GM13977 (cell line): ENCODE measurements around the gene PTPRCAP.

Source experiments
- DNase-seq: peaks from one replicate; pipeline ENCODE4 v3.0.0; 2012; ENCODE audit warnings: low spot score
- CTCF ChIP-seq: IDR thresholded peaks from 2 replicates; pipeline ENCODE4 v1.5.1; 2012; ENCODE audit warnings: mild to moderate bottlenecking, control low read depth; ENCODE audit not compliant: insufficient read depth; ENCODE audit errors: extremely low read depth, missing control alignments
- in situ Hi-C: fragments of 300-500 bp; cut with MboI; formaldehyde crosslinking; loops from one replicate; pipeline ENCODE4 v1.12.0; 2022; ENCODE audit warnings: low sequenced_read_pairs, low pct_unique_long_range_greater_than_20kb, mixed read lengths, inconsistent platforms; ENCODE audit not compliant: unreplicated experiment

The PTPRCAP gene

GRCh38 chr11:67398661-67399563 is 38.6 kb downstream of the PTPRCAP start:
- in situ Hi-C loops: no loop called here
- no peak for TF ChIP-seq CTCF
- no peak for DNase-seq

- DNase-seq: no peak
- TF ChIP-seq CTCF: no peak
- in situ Hi-C loops: no loop called here
Observed at GRCh38 chr11:67397986-67398660, 39.4 kb downstream of the PTPRCAP start.

GRCh38 chr11:67397536-67397935 is 39.9 kb downstream of the PTPRCAP start:
- DNase-seq: no peak
- no peak for TF ChIP-seq CTCF
- in situ Hi-C loops: no loop called here

GRCh38 chr11:67396587-67397389 is 40.7 kb downstream of the PTPRCAP start:
- no peak for TF ChIP-seq CTCF
- in situ Hi-C loops: no loop called here
- no peak for DNase-seq

- in situ Hi-C loops: no loop called here
- no peak for DNase-seq
- no peak for TF ChIP-seq CTCF
Observed at GRCh38 chr11:67396259-67396581, 41.3 kb downstream of the PTPRCAP start.

- in situ Hi-C loops: no loop called here
- TF ChIP-seq CTCF: no peak
Observed at GRCh38 chr11:67395555-67396258, 41.8 kb downstream of the PTPRCAP start.

More at GRCh38 chr11:67395555-67396258, 41.8 kb downstream of the PTPRCAP start:
- DNase-seq: no peak
